ENCODE data around the gene LMX1A.

The LMX1A gene

DNA sequence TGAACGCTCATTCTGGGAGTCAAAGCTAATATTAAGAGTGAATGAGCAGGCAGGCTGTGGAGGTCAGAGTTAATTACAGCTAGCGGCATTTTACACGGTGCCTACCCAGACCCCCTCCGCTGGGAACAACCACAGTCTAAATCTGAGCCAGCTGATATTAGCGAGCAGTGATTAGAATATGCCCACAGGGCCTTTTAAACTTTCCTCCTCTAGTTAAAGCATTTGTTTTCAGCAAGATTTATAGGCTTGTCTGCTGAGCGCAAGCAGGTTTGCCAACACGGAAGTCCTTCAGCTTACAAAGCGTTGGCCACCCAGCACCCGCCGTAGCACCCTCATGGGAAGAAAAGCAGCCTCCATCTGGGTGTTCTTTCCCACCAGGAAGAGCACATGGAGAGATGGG, 72.1 kb downstream of the LMX1A start:
- Mint-ChIP-seq H3K36me3 (no peaks in the 10 kb centered on the region), H3K27me3 (peaks cover 29% of the 10 kb centered on the region), H3K27ac (no peak overlapping the region), H3K4me3 (no peak overlapping the region), H3K9me3 (ENCODE audit: low read depth) (no peaks in the 10 kb centered on the region), H3K4me1 (ENCODE audit: low read depth) (no peaks in the 10 kb centered on the region)

DNA sequence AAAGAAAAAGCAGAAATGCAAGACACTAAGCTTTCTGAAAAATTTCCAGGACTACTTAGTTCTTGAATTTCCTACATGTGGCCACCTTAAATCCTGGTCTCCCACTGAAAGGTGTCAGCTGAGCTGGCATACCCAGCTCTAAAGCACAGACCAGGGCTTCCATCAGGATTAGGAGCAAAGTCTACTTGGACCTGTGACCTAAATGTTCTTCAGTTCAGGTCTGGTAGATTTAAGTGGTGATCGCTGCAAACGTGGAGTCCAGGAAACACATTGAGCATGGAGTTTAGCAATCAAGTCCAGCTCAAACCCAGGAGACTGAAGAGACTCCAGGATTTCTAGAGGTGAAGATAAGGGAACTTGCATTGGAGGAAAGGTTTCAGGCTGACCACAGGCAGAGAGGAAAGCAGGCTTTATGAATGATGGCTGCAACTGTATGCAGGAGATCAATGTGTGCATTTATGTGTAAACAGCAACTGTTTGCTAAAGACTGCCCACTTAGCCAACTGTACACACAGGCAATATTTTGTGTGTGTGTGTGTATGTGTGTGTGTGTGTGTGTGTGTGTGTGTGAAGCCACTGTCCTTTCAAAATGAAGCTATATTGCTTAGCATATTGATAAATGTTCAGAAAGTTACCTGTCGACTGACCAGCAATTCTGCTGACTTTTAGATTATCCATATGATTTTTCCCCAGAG, 75.2 kb downstream of the LMX1A start:
- peaks cover 19% of the 10 kb centered on the region for H3K27me3 Mint-ChIP-seq
- H3K4me1 Mint-ChIP-seq (ENCODE audit: low read depth): no peaks in the 10 kb centered on the region
- H3K4me3 Mint-ChIP-seq: no peak overlapping the region
- H3K27ac Mint-ChIP-seq: no peak overlapping the region
- H3K9me3 Mint-ChIP-seq (ENCODE audit: low read depth): no peaks in the 10 kb centered on the region
- no peaks in the 10 kb centered on the region for H3K36me3 Mint-ChIP-seq

- Mint-ChIP-seq H3K36me3 (no peaks in the 10 kb centered on the region), H3K27ac (no peak overlapping the region), H3K4me3 (no peak overlapping the region), H3K9me3 (ENCODE audit: low read depth) (no peaks in the 10 kb centered on the region), H3K27me3 (peaks cover 17% of the 10 kb centered on the region), H3K4me1 (ENCODE audit: low read depth) (no peaks in the 10 kb centered on the region)
Observed at GRCh38 chr1:165279882-165280281, 76.6 kb downstream of the LMX1A start.

DNA sequence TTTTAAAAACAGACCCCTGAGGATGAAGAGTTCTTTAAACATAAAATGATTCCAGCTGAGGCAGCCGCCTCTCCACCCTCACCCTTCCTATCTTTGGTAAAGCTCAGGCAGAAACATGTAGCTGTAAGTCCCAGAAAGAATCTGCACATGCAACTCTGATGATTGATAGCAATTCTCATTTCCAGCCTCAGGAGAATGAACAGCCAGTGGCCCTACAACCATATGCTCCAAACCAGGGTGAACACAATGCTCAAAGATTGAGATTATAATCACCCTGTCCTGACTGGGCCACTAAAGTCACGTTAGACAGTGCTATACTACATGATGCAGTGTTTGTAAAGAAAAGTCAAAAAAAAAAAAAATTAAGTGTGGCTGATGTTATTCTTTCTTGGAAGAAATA, 80.2 kb downstream of the LMX1A start:
- Mint-ChIP-seq H3K4me3 (no peak overlapping the region), H3K27me3 (peaks cover 2% of the 10 kb centered on the region), H3K9me3 (ENCODE audit: low read depth) (no peaks in the 10 kb centered on the region), H3K27ac (no peak overlapping the region), H3K36me3 (no peaks in the 10 kb centered on the region), H3K4me1 (ENCODE audit: low read depth) (no peaks in the 10 kb centered on the region)

GRCh38 chr1:165265196-165265838, 91.2 kb downstream of the LMX1A start:
- Mint-ChIP-seq H3K27ac (no peak overlapping the region), H3K4me1 (ENCODE audit: low read depth) (no peaks in the 10 kb centered on the region), H3K4me3 (no peak overlapping the region), H3K27me3 (peaks cover 3% of the 10 kb centered on the region), H3K36me3 (no peaks in the 10 kb centered on the region), H3K9me3 (ENCODE audit: low read depth) (no peaks in the 10 kb centered on the region)

- Mint-ChIP-seq H3K27me3 (peaks cover 15% of the 10 kb centered on the region), H3K9me3 (ENCODE audit: low read depth) (no peaks in the 10 kb centered on the region), H3K4me1 (ENCODE audit: low read depth) (no peaks in the 10 kb centered on the region), H3K27ac (no peak overlapping the region), H3K4me3 (no peak overlapping the region), H3K36me3 (no peaks in the 10 kb centered on the region)
Observed at GRCh38 chr1:165259706-165260428, 96.6 kb downstream of the LMX1A start.

GRCh38 chr1:165259236-165259635, 97.3 kb downstream of the LMX1A start:
- H3K4me1 Mint-ChIP-seq (ENCODE audit: low read depth): no peaks in the 10 kb centered on the region
- peaks cover 16% of the 10 kb centered on the region for H3K27me3 Mint-ChIP-seq
- H3K4me3 Mint-ChIP-seq: no peak overlapping the region
- H3K36me3 Mint-ChIP-seq: no peaks in the 10 kb centered on the region
- H3K9me3 Mint-ChIP-seq (ENCODE audit: low read depth): no peaks in the 10 kb centered on the region
- H3K27ac Mint-ChIP-seq: no peak overlapping the region

GRCh38 chr1:165257969-165258459, 98.5 kb downstream of the LMX1A start:
- H3K27ac Mint-ChIP-seq: no peak overlapping the region
- H3K4me3 Mint-ChIP-seq: no peak overlapping the region
- peaks cover 16% of the 10 kb centered on the region for H3K27me3 Mint-ChIP-seq
- no peaks in the 10 kb centered on the region for H3K9me3 Mint-ChIP-seq (ENCODE audit: low read depth)
- no peaks in the 10 kb centered on the region for H3K4me1 Mint-ChIP-seq (ENCODE audit: low read depth)
- H3K36me3 Mint-ChIP-seq: no peaks in the 10 kb centered on the region

GRCh38 chr1:165254896-165255625, 101.5 kb downstream of the LMX1A start:
- Mint-ChIP-seq H3K27ac (no peak overlapping the region), H3K9me3 (ENCODE audit: low read depth) (no peaks in the 10 kb centered on the region), H3K36me3 (no peaks in the 10 kb centered on the region), H3K4me1 (ENCODE audit: low read depth) (no peaks in the 10 kb centered on the region), H3K27me3 (peaks cover 17% of the 10 kb centered on the region), H3K4me3 (no peak overlapping the region)

DNA sequence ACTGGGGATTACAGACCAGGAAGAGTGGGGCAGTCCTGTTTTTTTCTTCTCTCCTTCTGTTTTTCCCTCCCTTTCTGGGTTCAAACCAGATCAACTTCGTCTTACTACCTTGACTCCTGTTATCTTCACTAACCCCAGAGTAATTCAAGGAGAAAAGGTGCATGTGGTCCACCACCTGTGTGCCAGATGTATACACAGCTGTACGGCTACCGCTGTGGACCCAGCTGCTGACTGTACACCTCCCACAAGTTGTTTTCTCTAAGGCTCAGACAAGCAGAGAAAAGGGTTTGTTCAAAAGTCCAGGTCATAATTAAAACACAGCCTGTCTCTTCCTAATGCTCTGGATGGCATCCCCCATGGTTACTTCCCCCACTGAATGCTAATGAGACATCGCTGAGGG, 102.1 kb downstream of the LMX1A start:
- H3K4me1 Mint-ChIP-seq (ENCODE audit: low read depth): no peaks in the 10 kb centered on the region
- no peak overlapping the region for H3K27ac Mint-ChIP-seq
- no peaks in the 10 kb centered on the region for H3K9me3 Mint-ChIP-seq (ENCODE audit: low read depth)
- no peaks in the 10 kb centered on the region for H3K36me3 Mint-ChIP-seq
- no peak overlapping the region for H3K4me3 Mint-ChIP-seq
- H3K27me3 Mint-ChIP-seq: peaks cover 20% of the 10 kb centered on the region

- no peaks in the 10 kb centered on the region for H3K36me3 Mint-ChIP-seq
- no peaks in the 10 kb centered on the region for H3K9me3 Mint-ChIP-seq (ENCODE audit: low read depth)
- no peak overlapping the region for H3K27ac Mint-ChIP-seq
- H3K4me3 Mint-ChIP-seq: no peak overlapping the region
- H3K27me3 Mint-ChIP-seq: peaks cover 20% of the 10 kb centered on the region
- H3K4me1 Mint-ChIP-seq (ENCODE audit: low read depth): no peaks in the 10 kb centered on the region
Observed at GRCh38 chr1:165253818-165254254, 102.7 kb downstream of the LMX1A start.

GRCh38 chr1:165248969-165249571, 107.4 kb downstream of the LMX1A start:
- Mint-ChIP-seq H3K27ac (no peak overlapping the region), H3K27me3 (peaks cover 7% of the 10 kb centered on the region), H3K9me3 (ENCODE audit: low read depth) (no peaks in the 10 kb centered on the region), H3K36me3 (no peaks in the 10 kb centered on the region), H3K4me3 (no peak overlapping the region), H3K4me1 (ENCODE audit: low read depth) (no peaks in the 10 kb centered on the region)

GRCh38 chr1:165241952-165242351, 114.6 kb downstream of the LMX1A start:
- peaks cover 26% of the 10 kb centered on the region for H3K27me3 Mint-ChIP-seq
- no peaks in the 10 kb centered on the region for H3K36me3 Mint-ChIP-seq
- no peak overlapping the region for H3K27ac Mint-ChIP-seq
- no peaks in the 10 kb centered on the region for H3K4me1 Mint-ChIP-seq (ENCODE audit: low read depth)
- no peaks in the 10 kb centered on the region for H3K9me3 Mint-ChIP-seq (ENCODE audit: low read depth)
- no peak overlapping the region for H3K4me3 Mint-ChIP-seq

- Mint-ChIP-seq H3K27me3 (peaks cover 28% of the 10 kb centered on the region), H3K9me3 (ENCODE audit: low read depth) (no peaks in the 10 kb centered on the region), H3K27ac (no peak overlapping the region), H3K4me3 (no peak overlapping the region), H3K36me3 (no peaks in the 10 kb centered on the region), H3K4me1 (ENCODE audit: low read depth) (peaks cover under 1% of the 10 kb centered on the region)
Observed at GRCh38 chr1:165241321-165241720, 115.2 kb downstream of the LMX1A start.
